IMR-90 (cell line): ENCODE results near the gene TSNAXIP1. TPM values are rescaled to one million over a fixed set of nuclear protein-coding genes. Genes with fewer than 3 reads are reported as not detected.

Experiments
- ATAC-seq: fragments of 200-7000 bp; cut with Tn5 transposase; 2 replicates; pipeline ENCODE4 v1.9.1; 2020; ENCODE audit warnings: low read depth, mild to moderate bottlenecking, moderate library complexity
- BruUV-seq: library from RNA; stranded (reverse); fragments of 400-500 nt; replicated peaks from 2 replicates; lab custom pipeline; 2021; lab: Mats Ljungman, UMichigan
- CTCF ChIA-PET: fragments of 300-600 bp; formaldehyde crosslinking; extraction: SDS; loops from one replicate; lab custom pipeline; 2021; ENCODE audit warnings: antibody characterized with exemption; lab: Yijun Ruan, JAX
- POLR2A ChIA-PET: fragments of 300-600 bp; sonication (Branson Sonifier 250); formaldehyde crosslinking; loops from one replicate; lab custom pipeline; 2022; ENCODE audit warnings: antibody characterized with exemption; ENCODE audit not compliant: unreplicated experiment; lab: Charles Lee
- DNase-seq: peaks from one replicate; pipeline ENCODE4 v3.0.0; 2013
- H2AFZ ChIP-seq: replicated peaks from 2 replicates; pipeline ENCODE3; 2013; ENCODE audit warnings: low read length, mild to moderate bottlenecking; ENCODE audit not compliant: poor library complexity
- H2AK5ac ChIP-seq: 2 replicates; pipeline ENCODE4 v1.6.1; 2013; ENCODE audit warnings: low read depth, low read length, inconsistent platforms
- H2AK9ac ChIP-seq: replicated peaks from 2 replicates; pipeline ENCODE3; 2013; ENCODE audit warnings: mild to moderate bottlenecking, low read depth, low read length, moderate library complexity; ENCODE audit not compliant: poor library complexity
- H2BK120ac ChIP-seq: 2 replicates; pipeline ENCODE4 v1.6.1; 2013; ENCODE audit warnings: low read depth, low read length, inconsistent platforms
- H2BK15ac ChIP-seq: 3 replicates; pipeline ENCODE4 v1.6.1; 2013; ENCODE audit warnings: low read depth, low read length, inconsistent platforms
- H2BK20ac ChIP-seq: 2 replicates; pipeline ENCODE4 v1.6.1; 2013; ENCODE audit warnings: low read depth, mild to moderate bottlenecking, inconsistent platforms, low read length, moderate library complexity
- H2BK5ac ChIP-seq: 2 replicates; pipeline ENCODE4 v1.6.1; 2013; ENCODE audit warnings: mild to moderate bottlenecking, low read depth, low read length, inconsistent platforms; ENCODE audit not compliant: poor library complexity, severe bottlenecking
- H3K14ac ChIP-seq: replicated peaks from 2 replicates; pipeline ENCODE4 v1.6.1; 2013; ENCODE audit warnings: low read depth, low read length, inconsistent platforms
- H3K18ac ChIP-seq: 2 replicates; pipeline ENCODE4 v1.6.1; 2013; ENCODE audit warnings: low read depth, low read length, control low read depth
- H3K23ac ChIP-seq: 2 replicates; pipeline ENCODE4 v1.6.1; 2013; ENCODE audit warnings: low read depth, low read length, inconsistent platforms
- H3K27ac ChIP-seq: 2 replicates; pipeline ENCODE4 v1.5.1; 2013; ENCODE audit warnings: mild to moderate bottlenecking, control low read depth, low read length; ENCODE audit not compliant: insufficient read depth
- H3K27me3 ChIP-seq: 2 replicates; pipeline ENCODE4 v1.6.1; 2013; ENCODE audit warnings: low read length; ENCODE audit not compliant: control insufficient read depth, insufficient read depth
- H3K36me3 ChIP-seq: 2 replicates; pipeline ENCODE4 v1.6.1; 2013; ENCODE audit warnings: low read length, mixed read lengths; ENCODE audit not compliant: control insufficient read depth, insufficient read depth
- H3K4ac ChIP-seq: 2 replicates; pipeline ENCODE4 v1.6.1; 2013; ENCODE audit warnings: low read depth, low read length, inconsistent platforms
- H3K4me1 ChIP-seq: 2 replicates; pipeline ENCODE4 v1.6.1; 2013; ENCODE audit warnings: low read length, mixed read lengths; ENCODE audit not compliant: control insufficient read depth, insufficient read depth
- H3K4me2 ChIP-seq: 2 replicates; pipeline ENCODE4 v1.6.1; 2013; ENCODE audit warnings: low read depth, mild to moderate bottlenecking, control low read depth, low read length, moderate library complexity
- H3K4me3 ChIP-seq: 2 replicates; pipeline ENCODE4 v1.5.1; 2013; ENCODE audit warnings: low read depth, mild to moderate bottlenecking, control low read depth, low read length, moderate library complexity; ENCODE audit not compliant: insufficient read depth
- H3K56ac ChIP-seq: 2 replicates; pipeline ENCODE4 v1.6.1; 2013; ENCODE audit warnings: low read length, inconsistent platforms; ENCODE audit not compliant: insufficient read depth; ENCODE audit errors: extremely low read depth
- H3K79me1 ChIP-seq, 2 experiments: 2 replicates each; pipeline ENCODE4 v1.6.1; 2013; ENCODE audit warnings: low read length in 2 of 2, inconsistent platforms in 1 of 2, low read depth in 1 of 2
- H3K9ac ChIP-seq: 2 replicates; pipeline ENCODE4 v1.6.1; 2013; ENCODE audit warnings: low read depth, low read length, control low read depth
- H3K9me1 ChIP-seq: 2 replicates; pipeline ENCODE4 v1.6.1; 2013; ENCODE audit warnings: low read length, inconsistent platforms; ENCODE audit not compliant: insufficient read depth
- H3K9me3 ChIP-seq: 2 replicates; pipeline ENCODE4 v1.6.1; 2013; ENCODE audit warnings: low read length; ENCODE audit not compliant: control insufficient read depth, insufficient read depth
- H4K20me1 ChIP-seq: 2 replicates; pipeline ENCODE4 v1.6.1; 2013; ENCODE audit warnings: low read length, inconsistent platforms; ENCODE audit not compliant: insufficient read depth
- H4K5ac ChIP-seq: 2 replicates; pipeline ENCODE4 v1.6.1; 2013; ENCODE audit warnings: mild to moderate bottlenecking, low read depth, low read length, control low read depth
- H4K8ac ChIP-seq, 2 experiments: 2 replicates each; pipeline ENCODE4 v1.6.1; 2013; ENCODE audit warnings: low read depth in 2 of 2, low read length in 2 of 2, control low read depth in 1 of 2, inconsistent platforms in 1 of 2
- H4K91ac ChIP-seq: 2 replicates; pipeline ENCODE4 v1.6.1; 2013; ENCODE audit warnings: low read depth, low read length, inconsistent platforms; ENCODE audit not compliant: insufficient read depth
- BHLHE40 ChIP-seq: fragments of 150-350 bp; IDR thresholded peaks from 2 replicates; pipeline ENCODE4 v1.6.1; 2016; ENCODE audit warnings: mild to moderate bottlenecking, low read depth, low read length
- CEBPB ChIP-seq: IDR thresholded peaks from 2 replicates; pipeline ENCODE4 v1.6.1; 2012; ENCODE audit warnings: low read depth, low read length, improper control_type of control experiment
- ELK1 ChIP-seq: fragments of 150-350 bp; IDR thresholded peaks from 2 replicates; pipeline ENCODE4 v1.6.1; 2016; ENCODE audit warnings: low read depth, mild to moderate bottlenecking, low read length, moderate library complexity, borderline replicate concordance
- FOS ChIP-seq: fragments of 150-350 bp; IDR thresholded peaks from 2 replicates; pipeline ENCODE4 v1.6.1; 2016; ENCODE audit warnings: low read depth, low read length
- MXI1 ChIP-seq: IDR thresholded peaks from 2 replicates; pipeline ENCODE4 v1.6.1; 2012; ENCODE audit warnings: low read depth, mild to moderate bottlenecking, low read length, moderate library complexity, borderline replicate concordance
- NFE2L2 ChIP-seq: fragments of 150-350 bp; IDR thresholded peaks from 2 replicates; pipeline ENCODE4 v1.6.1; 2016; ENCODE audit warnings: low read depth, mild to moderate bottlenecking, low read length
- RAD21 ChIP-seq: IDR thresholded peaks from 2 replicates; pipeline ENCODE4 v1.6.1; 2012; ENCODE audit warnings: low read length, improper control_type of control experiment
- RCOR1 ChIP-seq: IDR thresholded peaks from 2 replicates; pipeline ENCODE4 v1.6.1; 2012; ENCODE audit warnings: mild to moderate bottlenecking, low read length, improper control_type of control experiment; ENCODE audit not compliant: insufficient replicate concordance
- SMC3 ChIP-seq: fragments of 150-350 bp; IDR thresholded peaks from 2 replicates; pipeline ENCODE4 v1.6.1; 2016; ENCODE audit warnings: low read depth, mild to moderate bottlenecking, antibody characterized with exemption, low read length, moderate library complexity
- WGBS, 2 experiments: methylation state at CpG; one replicate each; pipeline versions ENCODE4 v1.1.5 to v1.1.7; 2013; ENCODE audit warnings: missing lambda C conversion rate in 2 of 2; ENCODE audit not compliant: insufficient read length in 1 of 2; ENCODE audit errors: extremely low coverage in 2 of 2; 5-methylcytosine and 5-hydroxymethylcytosine counted together
- dilution Hi-C: fragments of 300-500 bp; cut with HindIII; formaldehyde crosslinking; loops from one replicate; pipeline ENCODE4 v1.14.3; 2018; ENCODE audit warnings: low sequenced_read_pairs; ENCODE audit not compliant: unreplicated experiment
- in situ Hi-C: fragments of 300-500 bp; cut with MboI; formaldehyde crosslinking; loops from 3 replicates; pipeline ENCODE4 v1.14.3; 2019; ENCODE audit warnings: low sequenced_read_pairs, inconsistent platforms, mixed read lengths
- intact Hi-C: fragments of 100-400 bp; cut with micrococcal nuclease; formaldehyde crosslinking; loops from 2 replicates; pipeline ENCODE4 v1.10.0; 2022
- polyA plus RNA-seq, 3 experiments: library from polyadenylated mRNA; depleted of rRNA; stranded (reverse); fragments of >200 nt; gene quantifications; 2 replicates each; pipeline ENCODE4 v1.2.3, GENCODE V29; 2012; ENCODE audit warnings: low replicate concordance in 1 of 3
- total RNA-seq: library from RNA; depleted of rRNA; stranded (reverse); fragments of >200 nt; gene quantifications from 2 replicates; pipeline ENCODE4 v1.2.3, GENCODE V29; 2012
- TF ChIP-seq, protein P1 (sequence below): conservative IDR thresholded peaks from 2 replicates; pipeline ENCODE4 v1.5.1; 2012; ENCODE audit warnings: mild to moderate bottlenecking, low read depth, low read length, improper control_type of control experiment

Gene TSNAXIP1
- total and polyA plus RNA-seq, 2 of the 4 experiments (the other 2 are of a cell fraction) = 0.72 to 1.4 TPM

- TF ChIP-seq RCOR1 = no peak
- TF ChIP-seq, protein P1, sequence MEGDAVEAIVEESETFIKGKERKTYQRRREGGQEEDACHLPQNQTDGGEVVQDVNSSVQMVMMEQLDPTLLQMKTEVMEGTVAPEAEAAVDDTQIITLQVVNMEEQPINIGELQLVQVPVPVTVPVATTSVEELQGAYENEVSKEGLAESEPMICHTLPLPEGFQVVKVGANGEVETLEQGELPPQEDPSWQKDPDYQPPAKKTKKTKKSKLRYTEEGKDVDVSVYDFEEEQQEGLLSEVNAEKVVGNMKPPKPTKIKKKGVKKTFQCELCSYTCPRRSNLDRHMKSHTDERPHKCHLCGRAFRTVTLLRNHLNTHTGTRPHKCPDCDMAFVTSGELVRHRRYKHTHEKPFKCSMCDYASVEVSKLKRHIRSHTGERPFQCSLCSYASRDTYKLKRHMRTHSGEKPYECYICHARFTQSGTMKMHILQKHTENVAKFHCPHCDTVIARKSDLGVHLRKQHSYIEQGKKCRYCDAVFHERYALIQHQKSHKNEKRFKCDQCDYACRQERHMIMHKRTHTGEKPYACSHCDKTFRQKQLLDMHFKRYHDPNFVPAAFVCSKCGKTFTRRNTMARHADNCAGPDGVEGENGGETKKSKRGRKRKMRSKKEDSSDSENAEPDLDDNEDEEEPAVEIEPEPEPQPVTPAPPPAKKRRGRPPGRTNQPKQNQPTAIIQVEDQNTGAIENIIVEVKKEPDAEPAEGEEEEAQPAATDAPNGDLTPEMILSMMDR = no peak
These were observed 25.7 kb upstream of the TSNAXIP1 start (continued) for GRCh38 chr16:67780847-67781564.

- no peak overlapping the region for H2AFZ ChIP-seq
- in situ Hi-C loops (no loop called here), intact Hi-C loops (no loop called here), dilution Hi-C loops (no loop called here)
- H2BK5ac ChIP-seq = no peak overlapping the region
- no peak overlapping the region for H3K27ac ChIP-seq
- H3K56ac ChIP-seq = no peak overlapping the region
- H3K14ac ChIP-seq = no peak overlapping the region
- no peak overlapping the region for H3K4ac ChIP-seq
- H4K8ac ChIP-seq = no peak overlapping the region
- peaks cover 2% of the 10 kb centered on the region; the same call in 1 of the 2 replicates for H3K36me3 ChIP-seq
- H3K4me1 ChIP-seq = no peaks in the 10 kb centered on the region
- no peak overlapping the region for H2BK20ac ChIP-seq
- peaks cover 12% of the 10 kb centered on the region; the same call in 1 of the 2 replicates for H3K9me1 ChIP-seq
- no peak overlapping the region for H4K91ac ChIP-seq
- H2BK120ac ChIP-seq = no peak overlapping the region
- no peak overlapping the region for H2AK5ac ChIP-seq
- H3K79me1 ChIP-seq = peaks cover 19 to 56% of the 10 kb centered on the region in 2 experiments
- BruUV-seq = no TSS peak
- H2BK15ac ChIP-seq = no peak overlapping the region
- ChIA-PET POLR2A (no interaction called here), CTCF (no interaction called here)
- no peak overlapping the region for H3K18ac ChIP-seq
- ATAC-seq = no peak
- TF ChIP-seq ELK1 (no peak), FOS (no peak), SMC3 (no peak), NFE2L2 (no peak), BHLHE40 (no peak), MXI1 (no peak), CEBPB (no peak), RAD21 (no peak)
- no peak overlapping the region for H2AK9ac ChIP-seq
- 94% methylated on average over 3 of the region's 5 CpGs; no CpG with 5 or more reads in 1 of the 2 experiments for WGBS, 2 experiments
- no peak overlapping the region for H3K23ac ChIP-seq
- no peak overlapping the region for H4K5ac ChIP-seq
- H3K27me3 ChIP-seq = no peaks in the 10 kb centered on the region
- H3K4me3 ChIP-seq = no peak overlapping the region
- DNase-seq = no peak
- H3K9ac ChIP-seq = no peak overlapping the region
- H3K4me2 ChIP-seq = no peak overlapping the region
- no peaks in the 10 kb centered on the region for H3K9me3 ChIP-seq
- H4K20me1 ChIP-seq = peaks cover 19% of the 10 kb centered on the region; the same call in 1 of the 2 replicates
These were observed 25.1 kb upstream of the TSNAXIP1 start for GRCh38 chr16:67781565-67781921.
